ENCODE data around the gene FGF22.

The FGF22 gene

DNA sequence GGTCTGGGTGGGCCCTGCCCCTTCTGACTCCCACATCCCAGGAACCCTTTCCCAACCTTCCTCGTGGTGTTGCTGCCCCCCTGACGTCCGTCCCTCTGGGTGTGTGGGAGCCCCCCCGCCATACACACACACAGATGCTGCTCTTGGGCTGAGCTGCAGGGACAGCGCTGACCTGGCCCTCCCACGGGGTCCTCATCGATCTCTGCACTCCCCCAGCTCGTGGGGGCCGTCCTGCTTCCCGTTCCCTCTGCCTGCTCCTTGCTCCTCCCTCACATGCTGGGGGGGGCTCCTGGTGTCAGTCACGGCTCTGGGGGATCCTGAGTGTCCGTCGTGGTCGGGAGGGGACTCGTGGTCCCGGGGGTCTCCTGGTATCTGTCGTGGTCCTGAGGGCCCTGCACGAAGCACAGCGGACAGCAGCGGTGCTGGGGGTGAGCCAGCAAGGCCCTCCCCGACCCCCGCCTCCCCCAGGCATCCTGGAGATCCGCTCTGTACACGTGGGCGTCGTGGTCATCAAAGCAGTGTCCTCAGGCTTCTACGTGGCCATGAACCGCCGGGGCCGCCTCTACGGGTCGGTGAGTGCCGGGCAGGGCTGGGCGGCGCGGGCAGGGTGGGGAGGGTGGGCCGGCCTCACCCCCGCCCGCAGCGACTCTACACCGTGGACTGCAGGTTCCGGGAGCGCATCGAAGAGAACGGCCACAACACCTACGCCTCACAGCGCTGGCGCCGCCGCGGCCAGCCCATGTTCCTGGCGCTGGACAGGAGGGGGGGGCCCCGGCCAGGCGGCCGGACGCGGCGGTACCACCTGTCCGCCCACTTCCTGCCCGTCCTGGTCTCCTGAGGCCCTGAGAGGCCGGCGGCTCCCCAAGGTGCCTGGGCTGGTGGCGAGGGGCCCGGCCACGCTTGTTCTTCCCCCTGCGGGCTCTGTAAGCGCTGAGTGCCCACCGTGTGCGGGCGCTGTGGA lies 3.4 kb downstream of the FGF22 start:
- in situ Hi-C loops (cut with MboI; ENCODE audit: low sequenced_read_pairs) = no loop called here

GRCh38 chr19:643736-644135 lies 4.1 kb downstream of the FGF22 start:
- in situ Hi-C loops (cut with MboI; ENCODE audit: low sequenced_read_pairs) = no loop called here

GRCh38 chr19:644363-644762 lies 4.7 kb downstream of the FGF22 start:
- in situ Hi-C loops (cut with MboI; ENCODE audit: low sequenced_read_pairs) = no loop called here

- in situ Hi-C loops (cut with MboI; ENCODE audit: low sequenced_read_pairs) = no loop called here
Measured at GRCh38 chr19:644789-645188, 5.1 kb downstream of the FGF22 start.

DNA sequence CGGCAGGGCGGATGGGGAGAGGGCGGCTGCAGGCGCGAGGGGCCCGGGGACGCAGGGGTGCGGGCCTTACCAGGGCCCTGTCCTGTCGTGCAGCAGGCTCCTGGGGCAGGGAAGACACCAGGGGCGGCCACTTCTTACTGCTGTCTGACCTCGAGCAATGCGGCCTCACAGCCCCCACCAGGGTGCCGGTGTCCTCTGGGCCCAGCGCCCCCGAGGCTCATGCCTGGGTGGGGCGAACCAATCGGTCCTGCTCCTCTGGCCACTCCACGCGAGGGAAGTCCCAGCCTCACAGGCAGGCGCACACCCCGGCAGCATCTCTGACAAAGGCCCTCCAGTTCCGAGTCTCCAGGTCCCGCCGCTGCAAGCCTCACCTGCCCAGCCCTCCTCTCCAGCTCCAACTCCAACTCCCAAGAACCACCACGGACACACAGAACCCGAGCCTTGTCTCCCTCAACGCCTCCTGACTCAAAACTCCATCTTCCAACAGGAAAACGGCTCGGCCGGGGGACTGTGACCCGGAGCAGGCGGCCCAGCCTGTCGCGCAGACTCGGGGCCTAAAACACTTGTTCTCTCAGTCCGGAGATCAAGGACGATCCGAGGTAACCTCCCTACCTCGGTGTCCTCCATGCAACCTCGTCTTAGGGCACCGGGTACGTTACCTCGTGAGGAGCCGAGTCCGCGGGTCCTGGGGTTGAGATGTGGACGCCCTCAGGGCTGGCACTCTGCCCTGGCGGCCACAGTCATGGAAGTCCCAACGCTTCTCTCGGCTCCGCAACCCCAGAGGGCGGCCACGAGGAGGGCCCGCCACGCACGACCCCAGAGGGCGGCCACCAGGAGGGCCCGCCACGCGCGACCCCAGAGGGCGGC lies 6.5 kb downstream of the FGF22 start:
- in situ Hi-C loops (cut with MboI; ENCODE audit: low sequenced_read_pairs) = no loop called here

GRCh38 chr19:646779-647565 lies 7.3 kb downstream of the FGF22 start:
- in situ Hi-C loops (cut with MboI; ENCODE audit: low sequenced_read_pairs) = no loop called here

DNA sequence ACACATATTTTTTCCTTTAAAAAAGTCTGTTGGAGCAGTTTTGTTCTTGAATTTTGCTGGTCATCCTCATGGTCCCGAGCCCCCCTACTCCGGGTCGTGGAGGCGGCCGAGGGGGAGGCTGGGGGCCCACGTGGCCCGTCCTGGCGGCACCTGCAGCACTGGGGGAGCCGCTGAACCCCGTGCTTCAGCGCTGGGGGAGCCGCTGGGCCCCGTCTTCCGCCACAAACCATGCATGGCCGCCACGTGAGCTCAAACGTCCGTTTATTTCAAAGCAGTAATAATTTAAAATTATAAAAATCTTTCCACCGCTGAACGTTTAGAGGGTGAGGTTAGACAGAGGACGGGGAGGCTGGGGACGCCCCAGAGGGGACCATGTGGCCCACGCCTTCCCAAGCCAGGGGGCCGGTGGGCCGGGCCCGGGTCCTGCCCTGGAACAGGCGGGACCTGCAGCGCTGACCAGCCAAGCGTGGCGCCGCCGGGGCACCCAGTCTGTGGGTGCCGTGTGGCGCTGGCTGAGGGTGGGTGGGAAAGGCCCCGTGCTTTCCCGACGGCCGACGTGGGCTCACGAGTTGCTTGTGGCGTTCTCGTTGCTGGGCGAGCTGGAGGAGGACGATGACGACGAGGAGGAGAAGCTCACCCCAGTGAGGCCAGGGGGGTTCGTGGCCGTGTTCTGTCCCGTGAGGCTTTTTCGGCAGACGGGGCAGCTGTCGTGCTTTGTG lies 8.0 kb downstream of the FGF22 start:
- in situ Hi-C loops (cut with MboI; ENCODE audit: low sequenced_read_pairs) = no loop called here

DNA sequence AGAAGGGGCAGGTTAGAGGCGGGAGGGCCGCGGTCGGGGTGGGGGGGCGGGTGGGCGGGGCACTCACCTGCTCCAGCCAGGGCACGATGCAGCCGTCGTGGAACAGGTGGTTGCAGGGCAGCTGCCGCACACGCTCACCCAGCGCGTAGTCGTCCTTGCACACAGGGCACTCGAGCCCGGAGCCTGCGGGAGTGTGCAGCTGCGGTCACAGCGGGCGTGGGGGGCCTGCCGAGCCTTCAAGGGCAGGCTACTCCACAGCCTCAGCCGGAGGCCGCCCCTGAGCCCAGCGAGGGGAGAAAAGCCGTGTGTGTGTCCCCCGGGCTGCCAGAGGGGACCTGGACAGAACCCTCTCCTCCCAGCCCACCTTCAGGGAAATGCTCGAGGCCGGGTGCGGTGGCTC lies 8.6 kb downstream of the FGF22 start:
- in situ Hi-C loops (cut with MboI; ENCODE audit: low sequenced_read_pairs) = no loop called here

DNA sequence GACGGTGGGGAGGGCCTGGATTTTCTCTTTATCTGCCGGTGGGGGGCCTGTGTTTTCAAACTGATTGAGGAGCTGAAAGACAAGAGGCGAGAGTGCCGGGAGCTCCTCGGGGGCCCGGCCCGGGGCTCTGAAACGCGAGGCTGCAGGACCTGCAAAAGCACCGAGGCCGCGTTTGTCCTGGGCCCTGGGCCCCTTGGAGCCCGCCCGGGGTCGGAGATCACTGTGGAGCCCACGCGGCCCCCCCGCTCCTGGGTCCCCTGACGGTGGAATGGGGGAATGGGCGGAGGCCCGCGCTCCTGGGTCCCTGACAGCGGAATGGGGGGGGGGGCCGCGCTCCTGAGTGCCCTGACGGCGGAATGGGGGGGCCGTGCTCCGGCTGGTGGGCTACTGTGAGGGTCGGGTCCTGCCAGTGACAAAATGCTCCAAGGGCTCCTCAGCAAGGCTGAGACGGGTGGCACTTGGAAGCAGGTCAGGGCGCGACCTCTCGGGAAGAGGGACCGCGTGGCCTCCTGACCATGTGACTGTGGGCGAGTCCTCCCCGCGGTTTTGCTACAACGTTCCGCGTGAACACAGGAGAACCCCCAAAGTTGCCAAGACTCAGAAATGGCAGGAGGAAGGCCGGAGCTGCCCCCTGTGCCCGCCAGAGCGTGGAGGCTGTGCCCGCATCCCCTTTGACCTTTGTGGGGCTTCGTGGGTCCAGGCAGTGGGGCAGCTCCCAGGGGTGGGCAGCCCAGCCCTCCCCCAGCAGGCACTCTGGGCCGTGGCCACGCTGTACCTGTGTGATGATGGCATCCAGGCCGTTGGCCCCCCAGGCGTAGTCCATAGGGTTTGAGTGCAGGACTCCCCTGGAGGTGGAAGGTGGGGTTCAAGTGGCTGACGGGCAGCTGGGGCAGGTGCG lies 9.5 kb downstream of the FGF22 start:
- in situ Hi-C loops (cut with MboI; ENCODE audit: low sequenced_read_pairs) = no loop called here

GRCh38 chr19:650121-650520 lies 10.4 kb downstream of the FGF22 start:
- in situ Hi-C loops (cut with MboI; ENCODE audit: low sequenced_read_pairs) = no loop called here

DNA sequence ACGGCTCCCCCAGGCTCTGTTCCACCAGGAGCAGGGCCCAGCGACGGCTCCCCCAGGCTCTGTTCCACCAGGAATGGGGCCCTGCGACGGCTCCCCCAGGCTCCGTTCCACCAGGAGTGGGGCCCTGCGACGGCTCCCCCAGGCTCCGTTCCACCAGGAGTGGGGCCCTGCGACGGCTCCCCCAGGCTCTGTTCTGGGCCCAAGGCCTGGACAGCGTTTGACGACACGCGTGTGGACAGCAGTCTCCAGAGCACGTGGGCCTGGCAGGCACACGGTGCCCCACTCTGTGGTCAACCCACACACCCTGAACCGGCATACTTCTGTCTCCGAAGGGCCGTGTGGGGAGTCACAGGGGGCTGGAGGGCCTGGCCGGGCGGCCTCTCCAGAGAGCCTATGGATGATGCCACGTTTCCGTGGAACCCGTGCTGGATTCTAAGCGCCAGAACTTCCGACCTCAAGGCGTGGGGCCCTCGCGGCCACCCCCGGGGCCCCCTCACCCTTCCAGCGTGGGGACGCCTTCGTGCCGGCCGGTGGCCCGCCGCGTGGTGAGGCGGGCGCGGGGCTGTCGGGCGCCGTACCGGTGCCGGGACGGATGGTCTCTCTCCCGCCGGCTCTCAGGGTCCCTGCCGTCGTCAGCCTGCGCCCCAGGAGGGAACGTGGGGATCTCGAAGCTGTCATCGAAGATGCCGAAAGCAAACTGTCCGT lies 11.6 kb downstream of the FGF22 start:
- in situ Hi-C loops (cut with MboI; ENCODE audit: low sequenced_read_pairs) = no loop called here

GRCh38 chr19:651991-652390 lies 12.3 kb downstream of the FGF22 start:
- in situ Hi-C loops (cut with MboI; ENCODE audit: low sequenced_read_pairs) = no loop called here

DNA sequence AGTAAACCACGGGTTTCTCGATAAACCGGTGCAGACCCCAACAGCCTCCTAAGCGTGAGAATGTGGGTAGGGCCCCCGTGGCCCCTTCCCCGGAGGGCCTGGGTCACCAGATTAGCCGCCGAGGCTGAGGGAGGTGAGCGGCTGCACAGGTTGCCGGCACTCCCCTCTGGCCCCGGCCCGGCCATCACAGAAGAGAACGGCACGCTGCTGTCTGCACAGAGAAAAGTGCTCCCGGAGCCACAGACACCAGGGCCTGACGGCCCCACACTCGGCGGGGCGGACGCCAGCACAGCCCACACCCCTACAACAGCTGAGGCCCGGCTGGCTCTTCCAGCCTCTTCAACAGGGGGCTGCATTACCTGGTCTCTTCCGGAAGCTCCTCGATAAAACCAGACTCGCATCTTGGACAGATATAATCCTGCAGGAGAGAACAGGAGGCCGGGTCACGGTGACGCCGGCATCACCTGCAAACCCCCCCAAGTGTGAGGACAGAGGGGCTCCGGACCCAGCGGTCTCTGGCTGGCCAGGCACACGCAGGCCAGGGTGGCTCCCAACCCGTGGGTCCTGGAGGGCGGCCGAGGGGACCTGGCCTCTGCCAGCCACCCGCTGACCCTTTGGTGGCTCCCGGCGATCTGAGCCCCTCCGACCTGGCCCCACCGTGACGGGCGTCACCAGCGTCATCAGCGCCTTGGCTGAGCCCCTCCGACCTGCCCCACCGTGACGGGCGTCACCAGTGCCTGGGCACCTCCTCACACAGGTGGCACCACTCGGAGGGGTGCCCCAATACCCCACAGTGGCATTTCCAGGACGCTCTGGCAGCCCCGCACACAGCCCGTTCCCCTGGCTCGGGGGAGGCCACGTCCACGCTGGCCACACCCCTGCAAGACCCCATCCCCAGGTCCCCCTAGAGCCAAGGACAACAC lies 13.0 kb downstream of the FGF22 start:
- in situ Hi-C loops (cut with MboI; ENCODE audit: low sequenced_read_pairs) = no loop called here

DNA sequence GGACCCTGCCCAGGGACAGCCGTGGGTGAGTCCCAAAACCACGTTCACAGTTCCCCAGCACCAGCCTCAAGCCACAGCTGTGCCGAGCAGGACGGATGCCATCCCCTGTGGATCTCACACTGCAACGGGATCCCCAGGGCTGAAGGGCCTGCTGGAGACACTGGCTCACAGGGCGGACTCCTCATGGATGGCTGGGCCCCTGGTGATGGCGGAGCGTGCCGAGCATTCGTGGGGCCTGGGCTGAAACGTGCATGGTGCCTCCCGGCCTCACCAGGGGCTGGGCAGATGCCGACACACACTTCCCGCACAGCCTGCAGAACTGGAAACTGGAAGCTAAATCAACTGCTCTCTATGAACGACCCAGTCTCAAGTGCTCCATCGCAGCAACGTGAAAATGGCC lies 13.7 kb downstream of the FGF22 start:
- in situ Hi-C loops (cut with MboI; ENCODE audit: low sequenced_read_pairs) = no loop called here

DNA sequence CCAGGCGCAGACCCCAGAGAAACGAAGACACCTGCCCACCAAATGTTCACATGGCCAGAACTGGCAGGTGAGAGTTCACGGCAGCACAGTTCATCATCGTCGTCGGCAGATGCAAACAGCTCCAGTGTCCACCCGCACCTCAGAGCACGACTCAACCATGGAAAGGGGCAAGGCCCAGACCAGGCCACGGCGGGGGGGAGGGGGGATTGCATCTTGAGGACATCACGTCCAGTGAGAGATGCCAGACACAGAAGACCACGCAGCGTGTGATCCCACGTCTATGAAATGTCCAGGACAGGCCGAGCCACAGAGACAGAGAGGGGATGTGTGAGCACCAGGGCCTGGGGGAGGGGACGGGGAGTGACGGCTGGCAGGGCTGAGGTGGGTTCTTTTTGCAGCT lies 16.0 kb downstream of the FGF22 start:
- in situ Hi-C loops (cut with MboI; ENCODE audit: low sequenced_read_pairs) = no loop called here

DNA sequence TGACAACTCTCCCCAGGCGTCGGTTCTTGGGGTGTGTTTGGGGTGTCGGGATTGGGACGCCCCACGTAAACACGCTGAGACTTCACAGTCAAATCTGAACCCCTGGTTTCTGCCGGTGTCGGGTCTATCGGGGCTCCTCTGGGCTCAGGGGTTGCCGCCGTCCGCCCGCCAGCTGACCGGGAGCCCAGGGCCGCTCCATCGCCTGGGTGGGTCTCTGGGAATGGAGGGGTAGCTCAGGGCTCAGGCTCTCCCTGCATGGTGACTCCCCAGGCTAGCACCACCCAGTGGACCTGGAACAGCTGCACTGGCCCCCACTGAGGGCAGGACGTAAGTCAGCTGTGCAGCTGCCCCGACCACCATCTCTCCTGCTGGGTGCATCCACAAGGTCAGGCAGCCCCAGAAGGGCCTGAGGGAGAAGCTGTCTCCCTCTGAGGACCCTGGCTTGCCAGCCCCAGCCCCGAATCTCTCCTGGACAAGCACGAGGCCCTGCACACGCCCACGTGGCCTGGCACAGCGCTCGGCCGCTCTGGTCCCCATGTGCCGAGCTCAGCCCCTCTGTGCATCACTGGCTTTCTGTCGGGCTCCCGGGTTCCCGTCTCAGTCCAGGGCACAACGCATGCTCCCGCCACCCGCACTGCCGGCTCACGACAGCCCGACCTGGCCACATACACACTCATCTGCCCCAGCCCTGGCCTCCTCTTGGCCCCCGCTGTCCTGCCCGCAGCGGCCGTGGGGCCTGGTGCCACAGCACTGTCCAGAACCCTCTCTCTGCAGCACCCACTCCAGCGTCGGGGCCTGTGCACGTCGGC lies 17.3 kb downstream of the FGF22 start:
- in situ Hi-C loops (cut with MboI; ENCODE audit: low sequenced_read_pairs) = no loop called here

DNA sequence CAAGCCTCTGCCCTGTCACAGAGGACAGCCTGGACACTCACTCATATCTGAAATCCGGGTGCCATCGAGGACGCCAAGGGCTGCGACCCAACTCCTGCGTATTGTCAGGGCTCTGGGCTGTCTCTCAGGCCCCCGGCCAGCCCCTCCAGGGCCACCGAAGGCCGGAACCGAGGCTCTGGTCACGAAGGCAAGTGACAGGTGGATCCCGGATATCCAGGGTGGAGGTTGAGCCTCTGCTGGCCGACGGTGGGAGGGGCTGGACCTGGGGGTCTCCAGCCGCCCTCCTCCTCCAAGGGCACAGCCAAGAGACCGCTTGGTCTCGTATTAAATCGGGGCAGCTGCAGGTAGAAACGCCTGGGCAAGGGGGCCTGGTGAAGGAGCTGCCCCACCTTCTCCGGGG lies 17.9 kb downstream of the FGF22 start:
- in situ Hi-C loops (cut with MboI; ENCODE audit: low sequenced_read_pairs) = no loop called here

All from HL-60/S4 (cell line).